ENCODE data around the gene CIB4.

The CIB4 gene

DNA sequence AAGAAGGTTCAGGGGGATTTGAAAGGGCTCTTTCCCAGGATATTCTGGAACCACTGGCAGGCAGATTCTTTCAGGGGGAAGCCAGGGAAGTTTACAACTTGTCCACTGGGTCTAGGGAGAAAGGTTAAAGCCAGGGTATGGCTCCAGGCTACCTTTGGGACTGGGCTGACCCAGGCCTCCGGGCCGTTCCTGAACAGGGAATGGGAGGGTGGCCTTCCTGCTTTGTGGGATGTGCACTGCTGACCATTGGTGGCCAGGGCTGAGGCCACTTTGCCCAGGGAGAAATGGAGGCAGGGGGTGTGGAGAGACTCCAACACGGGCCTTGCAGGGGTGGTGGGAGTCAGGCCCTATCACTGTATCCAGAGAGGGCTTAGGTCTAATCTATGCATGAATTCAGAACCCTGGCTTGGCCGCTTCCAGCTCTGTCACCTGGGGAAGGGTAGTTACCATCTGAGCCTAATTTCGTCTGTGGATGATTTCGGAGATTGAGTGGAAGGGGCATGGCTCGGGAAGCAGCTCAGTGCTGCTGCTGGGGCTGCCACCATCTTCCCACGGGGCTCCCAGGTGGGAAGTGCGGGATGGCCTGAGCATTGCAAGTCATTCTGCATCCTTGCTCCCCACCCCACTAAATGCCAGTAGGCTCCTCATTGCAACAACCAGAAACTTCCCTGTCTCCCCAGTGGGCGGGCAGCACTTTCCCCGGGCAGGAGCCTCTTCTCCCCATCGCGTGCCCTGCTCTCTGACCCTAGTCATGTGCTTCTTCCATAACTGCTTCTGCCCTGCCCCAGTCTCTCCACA, 106.1 kb downstream of the CIB4 start:
- no peak overlapping the region for H3K9ac ChIP-seq (ENCODE audit: low read depth, low read length, poor library complexity)
- no peak for DNase-seq (ENCODE audit: low spot score)
- peak overlapping the region; percentile 33 for H2BK5ac ChIP-seq (ENCODE audit: low read length)
- H3K14ac ChIP-seq (ENCODE audit: low read length): peak overlapping the region; percentile 32
- peaks cover 4 to 14% of the 10 kb centered on the region in 2 donors for H3K4me1 ChIP-seq (ENCODE audit: control insufficient read depth in 2 of 2, insufficient read depth in 1 of 2, low read depth in 1 of 2, low read length in 2 of 2)
- peak overlapping the region; percentile 37 for H3K23ac ChIP-seq (ENCODE audit: low read depth, low read length, poor library complexity)
- no peaks in the 10 kb centered on the region for H3K27me3 ChIP-seq (ENCODE audit: control insufficient read depth in 3 of 3, insufficient read depth in 3 of 3, low read depth in 1 of 3, low read length in 3 of 3)
- H4K91ac ChIP-seq (ENCODE audit: low read depth, low read length, poor library complexity): no peak overlapping the region
- H3K36me3 ChIP-seq (replicated peaks in 1 of 2; ENCODE audit: control insufficient read depth in 2 of 2, insufficient read depth in 2 of 2, low read length in 2 of 2): no peaks in the 10 kb centered on the region
- no peaks in the 10 kb centered on the region for H3K9me3 ChIP-seq (replicated peaks in 1 of 2; ENCODE audit: control insufficient read depth in 2 of 2, insufficient read depth in 1 of 2, low read depth in 1 of 2, low read length in 2 of 2)
- H3K79me1 ChIP-seq (ENCODE audit: low read depth, low read length): no peaks in the 10 kb centered on the region
- no peak overlapping the region for H2AK5ac ChIP-seq (ENCODE audit: low read depth, low read length)
- WGBS, 2 donors (ENCODE audit: extremely low coverage in 2 of 2, insufficient read length in 2 of 2, insufficient replicate concordance in 1 of 2): no CpG with 5 or more reads among the region's 13 CpGs
- no peak overlapping the region for H2BK12ac ChIP-seq (ENCODE audit: low read length)
- no peak overlapping the region for H4K8ac ChIP-seq (ENCODE audit: low read depth, low read length)
- peak overlapping the region; percentile 51 for H2BK120ac ChIP-seq (ENCODE audit: low read depth, low read length)
- no peak overlapping the region for H3K4me2 ChIP-seq (ENCODE audit: insufficient read depth, low read length, poor library complexity, severe bottlenecking)
- H2BK15ac ChIP-seq (ENCODE audit: low read length): no peak overlapping the region
- no peak overlapping the region for H3K27ac ChIP-seq (replicated peaks; ENCODE audit: low read length)
- H3K4me3 ChIP-seq (ENCODE audit: low read length in 2 of 2): no peak overlapping the region
- no peak overlapping the region for H3K4ac ChIP-seq (ENCODE audit: low read length)
- peak overlapping the region; percentile 49 for H3K18ac ChIP-seq (ENCODE audit: low read length)
- no peak overlapping the region for H2AFZ ChIP-seq (ENCODE audit: low read length)

DNA sequence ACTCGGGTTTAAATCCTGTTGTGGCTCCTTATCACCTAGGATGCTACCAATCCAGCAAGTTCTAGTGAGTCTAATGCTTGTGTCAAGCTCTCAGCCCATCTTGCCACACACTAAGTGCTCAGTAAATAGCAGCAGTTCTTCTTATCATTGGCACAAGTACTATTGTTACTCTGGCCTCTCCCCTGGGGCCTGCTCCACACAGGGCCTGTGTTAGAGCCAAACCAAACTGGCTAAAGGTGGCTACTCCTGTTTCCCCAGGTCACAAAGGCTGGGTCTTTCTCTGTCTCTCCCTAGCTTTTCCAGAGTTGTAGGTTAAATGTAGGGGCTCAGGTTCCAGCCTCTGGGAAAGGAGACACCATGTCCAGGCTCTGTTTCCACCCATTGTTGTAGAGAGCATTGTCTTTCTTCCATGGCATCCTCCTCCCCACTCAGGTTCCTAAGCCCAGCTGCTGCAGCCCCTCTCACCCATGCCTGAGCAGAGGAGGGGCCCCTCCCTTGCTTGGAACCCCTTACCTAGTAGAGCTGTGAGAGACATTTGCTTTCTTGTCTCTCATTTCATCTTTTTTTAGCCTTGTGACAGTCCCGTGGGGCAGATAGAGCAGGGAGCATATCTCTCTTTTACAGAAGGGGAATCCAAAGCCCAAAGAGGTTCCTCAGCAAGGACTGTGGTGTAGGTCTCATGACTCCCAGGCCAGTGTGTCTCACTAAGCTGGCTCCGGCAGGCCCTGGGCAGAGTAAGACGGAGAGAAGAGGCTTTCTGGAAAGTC, 106.9 kb downstream of the CIB4 start:
- WGBS, 2 donors (ENCODE audit: extremely low coverage in 2 of 2, insufficient read length in 2 of 2, insufficient replicate concordance in 1 of 2): no CpG with 5 or more reads among the region's 4 CpGs
- H2BK15ac ChIP-seq (ENCODE audit: low read length): no peak overlapping the region
- no peak overlapping the region for H3K18ac ChIP-seq (ENCODE audit: low read length)
- no peak overlapping the region for H4K91ac ChIP-seq (ENCODE audit: low read depth, low read length, poor library complexity)
- no peaks in the 10 kb centered on the region for H3K79me1 ChIP-seq (ENCODE audit: low read depth, low read length)
- H3K9ac ChIP-seq (ENCODE audit: low read depth, low read length, poor library complexity): no peak overlapping the region
- no peak for DNase-seq (ENCODE audit: low spot score)
- H4K8ac ChIP-seq (ENCODE audit: low read depth, low read length): no peak overlapping the region
- no peak overlapping the region for H2BK120ac ChIP-seq (ENCODE audit: low read depth, low read length)
- no peaks in the 10 kb centered on the region for H3K36me3 ChIP-seq (replicated peaks in 1 of 2; ENCODE audit: control insufficient read depth in 2 of 2, insufficient read depth in 2 of 2, low read length in 2 of 2)
- H2AK5ac ChIP-seq (ENCODE audit: low read depth, low read length): peak overlapping the region; percentile 74
- no peak overlapping the region for H3K4ac ChIP-seq (ENCODE audit: low read length)
- H3K23ac ChIP-seq (ENCODE audit: low read depth, low read length, poor library complexity): no peak overlapping the region
- H3K14ac ChIP-seq (ENCODE audit: low read length): no peak overlapping the region
- H3K27me3 ChIP-seq (ENCODE audit: control insufficient read depth in 3 of 3, insufficient read depth in 3 of 3, low read depth in 1 of 3, low read length in 3 of 3): no peaks in the 10 kb centered on the region
- H2AFZ ChIP-seq (ENCODE audit: low read length): no peak overlapping the region
- no peaks in the 10 kb centered on the region for H3K9me3 ChIP-seq (replicated peaks in 1 of 2; ENCODE audit: control insufficient read depth in 2 of 2, insufficient read depth in 1 of 2, low read depth in 1 of 2, low read length in 2 of 2)
- H3K4me2 ChIP-seq (ENCODE audit: insufficient read depth, low read length, poor library complexity, severe bottlenecking): no peak overlapping the region
- no peak overlapping the region for H2BK5ac ChIP-seq (ENCODE audit: low read length)
- H3K27ac ChIP-seq (replicated peaks; ENCODE audit: low read length): no peak overlapping the region
- H2BK12ac ChIP-seq (ENCODE audit: low read length): no peak overlapping the region
- H3K4me3 ChIP-seq (ENCODE audit: low read length in 2 of 2): no peak overlapping the region
- H3K4me1 ChIP-seq (ENCODE audit: control insufficient read depth in 2 of 2, insufficient read depth in 1 of 2, low read depth in 1 of 2, low read length in 2 of 2): peaks cover 7 to 14% of the 10 kb centered on the region in 2 donors

DNA sequence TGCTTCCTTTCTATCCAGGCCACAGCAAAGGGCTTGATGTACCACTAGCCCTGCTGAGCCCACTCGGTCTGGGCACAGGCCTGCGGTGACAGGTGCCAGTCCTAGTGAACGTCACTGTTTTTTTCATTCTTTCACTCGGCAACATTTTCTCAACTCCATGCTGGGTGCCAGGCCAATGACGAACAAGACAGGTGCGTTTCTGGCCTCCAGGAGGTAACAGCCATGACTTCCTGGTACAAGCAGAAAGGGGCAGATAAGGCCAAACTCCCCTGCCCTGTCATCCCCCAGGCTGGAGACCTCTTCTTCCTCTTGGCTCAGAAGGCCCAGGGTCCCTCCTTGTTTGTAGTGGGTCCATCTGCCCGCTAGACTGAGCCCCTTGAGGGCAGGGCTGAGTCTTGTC, 107.5 kb downstream of the CIB4 start:
- no CpG with 5 or more reads among the region's 7 CpGs for WGBS, 2 donors (ENCODE audit: extremely low coverage in 2 of 2, insufficient read length in 2 of 2, insufficient replicate concordance in 1 of 2)
- peaks cover 7 to 14% of the 10 kb centered on the region in 2 donors for H3K4me1 ChIP-seq (ENCODE audit: control insufficient read depth in 2 of 2, insufficient read depth in 1 of 2, low read depth in 1 of 2, low read length in 2 of 2)
- no peak overlapping the region for H3K27ac ChIP-seq (replicated peaks; ENCODE audit: low read length)
- no peaks in the 10 kb centered on the region for H3K79me1 ChIP-seq (ENCODE audit: low read depth, low read length)
- H2BK12ac ChIP-seq (ENCODE audit: low read length): no peak overlapping the region
- no peak overlapping the region for H3K9ac ChIP-seq (ENCODE audit: low read depth, low read length, poor library complexity)
- H3K9me3 ChIP-seq (replicated peaks in 1 of 2; ENCODE audit: control insufficient read depth in 2 of 2, insufficient read depth in 1 of 2, low read depth in 1 of 2, low read length in 2 of 2): no peaks in the 10 kb centered on the region
- peak overlapping the region; percentile 74 for H2AK5ac ChIP-seq (ENCODE audit: low read depth, low read length)
- no peaks in the 10 kb centered on the region for H3K27me3 ChIP-seq (ENCODE audit: control insufficient read depth in 3 of 3, insufficient read depth in 3 of 3, low read depth in 1 of 3, low read length in 3 of 3)
- H4K8ac ChIP-seq (ENCODE audit: low read depth, low read length): no peak overlapping the region
- no peak overlapping the region for H2AFZ ChIP-seq (ENCODE audit: low read length)
- no peak overlapping the region for H3K23ac ChIP-seq (ENCODE audit: low read depth, low read length, poor library complexity)
- H3K18ac ChIP-seq (ENCODE audit: low read length): peak overlapping the region; percentile 56
- no peak overlapping the region for H4K91ac ChIP-seq (ENCODE audit: low read depth, low read length, poor library complexity)
- no peak overlapping the region for H3K4me3 ChIP-seq (ENCODE audit: low read length in 2 of 2)
- no peaks in the 10 kb centered on the region for H3K36me3 ChIP-seq (replicated peaks in 1 of 2; ENCODE audit: control insufficient read depth in 2 of 2, insufficient read depth in 2 of 2, low read length in 2 of 2)
- H2BK15ac ChIP-seq (ENCODE audit: low read length): no peak overlapping the region
- DNase-seq (ENCODE audit: low spot score): no peak
- no peak overlapping the region for H3K4me2 ChIP-seq (ENCODE audit: insufficient read depth, low read length, poor library complexity, severe bottlenecking)
- no peak overlapping the region for H3K14ac ChIP-seq (ENCODE audit: low read length)
- peak overlapping the region; percentile 65 for H2BK120ac ChIP-seq (ENCODE audit: low read depth, low read length)
- H3K4ac ChIP-seq (ENCODE audit: low read length): no peak overlapping the region
- H2BK5ac ChIP-seq (ENCODE audit: low read length): no peak overlapping the region

Measured in neuronal stem cell (in vitro differentiated cells).